H9 (cell line): ENCODE data around the gene CAPN9. TPM values are rescaled to one million over a fixed set of nuclear protein-coding genes. Genes with fewer than 3 reads are reported as not detected.

ENCODE experiments used
- DNase-seq: peaks from one replicate; pipeline ENCODE4 v3.0.0-alpha.2; 2017
- H2AFZ ChIP-seq: one replicate; pipeline ENCODE4 v1.6.1; 2013; ENCODE audit warnings: mild to moderate bottlenecking, low read length, control low read depth, moderate library complexity
- H2AK5ac ChIP-seq: 2 replicates; pipeline ENCODE4 v1.6.1; 2013; ENCODE audit warnings: low read length, control low read depth, mixed read lengths; ENCODE audit not compliant: insufficient read length
- H2BK120ac ChIP-seq: one replicate; pipeline ENCODE4 v1.6.1; 2013; ENCODE audit warnings: low read depth, mild to moderate bottlenecking, low read length, control low read depth, inconsistent platforms; ENCODE audit not compliant: poor library complexity, severe bottlenecking
- H2BK12ac ChIP-seq: 2 replicates; pipeline ENCODE4 v1.6.1; 2013; ENCODE audit warnings: low read length, control low read depth, mixed read lengths, low read depth; ENCODE audit not compliant: insufficient read length
- H2BK15ac ChIP-seq: 2 replicates; pipeline ENCODE4 v1.6.1; 2013; ENCODE audit warnings: low read depth, low read length, control low read depth
- H2BK20ac ChIP-seq: one replicate; pipeline ENCODE4 v1.6.1; 2013; ENCODE audit warnings: low read depth, mild to moderate bottlenecking, low read length, control low read depth, inconsistent platforms; ENCODE audit not compliant: poor library complexity, severe bottlenecking
- H2BK5ac ChIP-seq: 2 replicates; pipeline ENCODE4 v1.6.1; 2013; ENCODE audit warnings: low read length, control low read depth, mixed read lengths; ENCODE audit not compliant: insufficient read length
- H3K14ac ChIP-seq: 2 replicates; pipeline ENCODE4 v1.6.1; 2013; ENCODE audit warnings: low read length, control low read depth; ENCODE audit not compliant: insufficient read depth
- H3K18ac ChIP-seq: 2 replicates; pipeline ENCODE4 v1.6.1; 2013; ENCODE audit warnings: low read depth, mild to moderate bottlenecking, mixed read lengths, low read length, control low read depth; ENCODE audit not compliant: insufficient read length
- H3K23ac ChIP-seq: 2 replicates; pipeline ENCODE4 v1.6.1; 2013; ENCODE audit warnings: low read length, control low read depth, mixed read lengths, low read depth; ENCODE audit not compliant: insufficient read length
- H3K23me2 ChIP-seq: 2 replicates; pipeline ENCODE4 v1.6.1; 2013; ENCODE audit warnings: low read depth, mild to moderate bottlenecking, mixed read lengths, low read length, control low read depth; ENCODE audit not compliant: insufficient read length, poor library complexity, severe bottlenecking
- H3K27ac ChIP-seq: 2 replicates; pipeline ENCODE4 v1.5.1; 2013; ENCODE audit warnings: low read length, control low read depth, mixed read lengths, low read depth; ENCODE audit not compliant: insufficient read length
- H3K27me3 ChIP-seq: 2 replicates; pipeline ENCODE4 v1.6.1; 2013; ENCODE audit warnings: low read length, control low read depth, inconsistent platforms; ENCODE audit not compliant: insufficient read depth
- H3K4ac ChIP-seq: 2 replicates; pipeline ENCODE4 v1.6.1; 2013; ENCODE audit warnings: low read depth, mild to moderate bottlenecking, control low read depth, inconsistent platforms, low read length, moderate library complexity
- H3K4me1 ChIP-seq: 2 replicates; pipeline ENCODE4 v1.6.1; 2013; ENCODE audit warnings: low read length, control low read depth, inconsistent platforms; ENCODE audit not compliant: insufficient read depth
- H3K4me2 ChIP-seq: 2 replicates; pipeline ENCODE4 v1.6.1; 2013; ENCODE audit warnings: low read length, control low read depth, mixed read lengths; ENCODE audit not compliant: insufficient read length, insufficient read depth
- H3K56ac ChIP-seq: 2 replicates; pipeline ENCODE4 v1.6.1; 2013; ENCODE audit warnings: low read depth, mild to moderate bottlenecking, mixed read lengths, low read length, control low read depth; ENCODE audit not compliant: insufficient read length
- H3K79me1 ChIP-seq: 2 replicates; pipeline ENCODE4 v1.6.1; 2013; ENCODE audit warnings: low read depth, mild to moderate bottlenecking, moderate library complexity, low read length, control low read depth, inconsistent platforms; ENCODE audit not compliant: insufficient read depth, poor library complexity, severe bottlenecking
- H3K79me2 ChIP-seq: 2 replicates; pipeline ENCODE4 v1.6.1; 2013; ENCODE audit warnings: low read length, control low read depth, inconsistent platforms; ENCODE audit not compliant: insufficient read depth
- H3K9ac ChIP-seq: 2 replicates; pipeline ENCODE4 v1.6.1; 2013; ENCODE audit warnings: low read length, control low read depth, mixed read lengths; ENCODE audit not compliant: insufficient read length; ENCODE audit errors: extremely low read depth
- H3K9me3 ChIP-seq: one replicate; pipeline ENCODE4 v1.6.1; 2013; ENCODE audit warnings: low read depth, low read length, inconsistent platforms; ENCODE audit not compliant: control insufficient read depth
- H3T11ph ChIP-seq: one replicate; pipeline ENCODE4 v1.6.1; 2013; ENCODE audit warnings: mild to moderate bottlenecking, low read length, control low read depth, inconsistent platforms
- H4K20me1 ChIP-seq: one replicate; pipeline ENCODE4 v1.6.1; 2013; ENCODE audit not compliant: control insufficient read depth, insufficient read length, insufficient read depth
- H4K5ac ChIP-seq: 2 replicates; pipeline ENCODE4 v1.6.1; 2013; ENCODE audit warnings: low read depth, mild to moderate bottlenecking, mixed read lengths, low read length, control low read depth; ENCODE audit not compliant: insufficient read length
- H4K8ac ChIP-seq: replicated peaks from 2 replicates; pipeline ENCODE4 v1.6.1; 2013; ENCODE audit warnings: low read length, control low read depth, mixed read lengths, low read depth; ENCODE audit not compliant: insufficient read length
- H4K91ac ChIP-seq: 2 replicates; pipeline ENCODE4 v1.6.1; 2013; ENCODE audit warnings: low read depth, mild to moderate bottlenecking, moderate library complexity, mixed read lengths, low read length, control low read depth; ENCODE audit not compliant: insufficient read length
- H3K27ac Mint-ChIP-seq, 3 experiments: 2 replicates in 2 of 3; 3 replicates in 1 of 3; pipeline ENCODE4 v1.8.0; 2020 to 2021; ENCODE audit warnings: mixed read lengths in 3 of 3, mild to moderate bottlenecking in 1 of 3, moderate library complexity in 1 of 3
- H3K27me3 Mint-ChIP-seq: 2 replicates; pipeline ENCODE4 v1.8.0; 2021; ENCODE audit warnings: low read depth, mild to moderate bottlenecking, moderate library complexity, mixed read lengths
- H3K36me3 Mint-ChIP-seq, 3 experiments: 2 replicates in 2 of 3; 3 replicates in 1 of 3; pipeline ENCODE4 v1.8.0; 2020 to 2021; ENCODE audit warnings: low read depth in 3 of 3, mixed read lengths in 3 of 3; ENCODE audit not compliant: insufficient read depth in 1 of 3
- H3K4me1 Mint-ChIP-seq, 2 experiments: 2 replicates each; pipeline ENCODE4 v1.8.0; 2020; ENCODE audit warnings: mixed read lengths in 2 of 2
- H3K4me3 Mint-ChIP-seq, 2 experiments: 2 replicates in 1 of 2; 3 replicates in 1 of 2; pipeline ENCODE4 v1.8.0; 2020 to 2021; ENCODE audit warnings: mild to moderate bottlenecking in 2 of 2, mixed read lengths in 2 of 2, moderate library complexity in 1 of 2
- H3K9me3 Mint-ChIP-seq, 2 experiments: 2 replicates in 1 of 2; 3 replicates in 1 of 2; pipeline ENCODE4 v1.8.0; 2020; ENCODE audit warnings: mild to moderate bottlenecking in 2 of 2, mixed read lengths in 2 of 2, moderate library complexity in 1 of 2
- WGBS: extraction: QIAGEN DNeasy Blood & Tissue Kit; methylation state at CpG from one replicate; pipeline ENCODE4 v1.1.7; 2013; ENCODE audit warnings: missing lambda C conversion rate, low lambda C conversion rate, mixed read lengths; ENCODE audit not compliant: insufficient read length; ENCODE audit errors: extremely low coverage; 5-methylcytosine and 5-hydroxymethylcytosine counted together
- total RNA-seq: library from RNA; stranded (reverse); gene quantifications from 2 replicates; pipeline ENCODE4 v1.2.1, GENCODE V29; 2021
- TF ChIP-seq, protein P1 (sequence below): fragments of 200-600 bp; sonication (generic); conservative IDR thresholded peaks from 3 replicates; pipeline ENCODE4 v1.8.0; 2021; ENCODE audit warnings: antibody characterized with exemption, mild to moderate bottlenecking

Gene CAPN9
- total RNA-seq, 1 experiment from 2014 or later, result 0.22 TPM

DNA sequence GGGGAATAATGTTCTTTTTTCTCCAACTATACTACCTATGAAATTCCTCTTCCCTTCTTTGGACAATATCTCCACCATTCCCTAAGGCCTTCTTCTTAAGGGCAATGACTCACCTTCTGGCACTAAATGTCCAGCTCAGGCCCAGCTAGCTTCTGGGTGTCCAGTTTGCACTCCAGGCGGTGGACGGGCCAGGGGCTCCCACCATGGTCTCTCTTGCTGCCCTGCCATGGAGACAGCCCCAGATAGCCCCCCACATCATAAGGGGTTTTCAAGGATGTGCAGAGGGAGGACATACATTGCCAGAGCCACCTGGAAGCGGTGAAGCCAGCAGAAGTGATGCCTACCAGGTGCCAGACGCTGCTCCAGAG lies 77.3 kb downstream of the CAPN9 start:
- H3K27me3 ChIP-seq, result no peaks in the 10 kb centered on the region
- H3K9me3 Mint-ChIP-seq, result no peaks in the 10 kb centered on the region; a peak in 1 of 5 replicates
- H3K4me3 Mint-ChIP-seq, result no peak overlapping the region
- no peak overlapping the region for H3K4ac ChIP-seq
- H3K79me2 ChIP-seq, result no peaks in the 10 kb centered on the region
- H2BK20ac ChIP-seq, result no peak overlapping the region
- H3K36me3 Mint-ChIP-seq, result no peaks in the 10 kb centered on the region
- peaks cover 69% of the 10 kb centered on the region for H3K27me3 Mint-ChIP-seq
- H3K18ac ChIP-seq, result no peak overlapping the region
- no peak overlapping the region for H4K5ac ChIP-seq
- H3K27ac ChIP-seq, result no peak overlapping the region
- TF ChIP-seq, protein P1, sequence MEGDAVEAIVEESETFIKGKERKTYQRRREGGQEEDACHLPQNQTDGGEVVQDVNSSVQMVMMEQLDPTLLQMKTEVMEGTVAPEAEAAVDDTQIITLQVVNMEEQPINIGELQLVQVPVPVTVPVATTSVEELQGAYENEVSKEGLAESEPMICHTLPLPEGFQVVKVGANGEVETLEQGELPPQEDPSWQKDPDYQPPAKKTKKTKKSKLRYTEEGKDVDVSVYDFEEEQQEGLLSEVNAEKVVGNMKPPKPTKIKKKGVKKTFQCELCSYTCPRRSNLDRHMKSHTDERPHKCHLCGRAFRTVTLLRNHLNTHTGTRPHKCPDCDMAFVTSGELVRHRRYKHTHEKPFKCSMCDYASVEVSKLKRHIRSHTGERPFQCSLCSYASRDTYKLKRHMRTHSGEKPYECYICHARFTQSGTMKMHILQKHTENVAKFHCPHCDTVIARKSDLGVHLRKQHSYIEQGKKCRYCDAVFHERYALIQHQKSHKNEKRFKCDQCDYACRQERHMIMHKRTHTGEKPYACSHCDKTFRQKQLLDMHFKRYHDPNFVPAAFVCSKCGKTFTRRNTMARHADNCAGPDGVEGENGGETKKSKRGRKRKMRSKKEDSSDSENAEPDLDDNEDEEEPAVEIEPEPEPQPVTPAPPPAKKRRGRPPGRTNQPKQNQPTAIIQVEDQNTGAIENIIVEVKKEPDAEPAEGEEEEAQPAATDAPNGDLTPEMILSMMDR, result no peak
- no peak overlapping the region for H4K91ac ChIP-seq
- H3K56ac ChIP-seq, result no peak overlapping the region
- no peaks in the 10 kb centered on the region for H3K4me1 Mint-ChIP-seq
- no peak overlapping the region for H3K9ac ChIP-seq
- no peak overlapping the region for H3K27ac Mint-ChIP-seq
- H4K20me1 ChIP-seq, result no peaks in the 10 kb centered on the region
- no peaks in the 10 kb centered on the region for H3K4me1 ChIP-seq
- no peak overlapping the region for H2BK5ac ChIP-seq
- no peak overlapping the region for H3K23ac ChIP-seq
- H3T11ph ChIP-seq, result no peak overlapping the region
- H2BK120ac ChIP-seq, result no peak overlapping the region
- H2AFZ ChIP-seq, result no peak overlapping the region
- no peaks in the 10 kb centered on the region for H3K9me3 ChIP-seq
- H3K23me2 ChIP-seq, result no peaks in the 10 kb centered on the region
- DNase-seq, result no peak
- H4K8ac ChIP-seq, result no peak overlapping the region
- H3K4me2 ChIP-seq, result no peak overlapping the region
- H2BK15ac ChIP-seq, result no peak overlapping the region
- H2AK5ac ChIP-seq, result no peak overlapping the region
- H3K14ac ChIP-seq, result no peak overlapping the region
- no CpG with 5 or more reads among the region's 4 CpGs for WGBS
- no peaks in the 10 kb centered on the region for H3K79me1 ChIP-seq
- H2BK12ac ChIP-seq, result no peak overlapping the region
